NCI-H460 (cell line): ENCODE data around the gene NAA15. TPM values are rescaled to one million over a fixed set of nuclear protein-coding genes. Genes with fewer than 3 reads are reported as not detected.
A peak's percentile ranks its signal among the peaks of the same experiment; 100 is the strongest.
"Not testable (repeated sequence)": the region's sequence is repeated elsewhere in the genome, so short reads cannot be mapped to it uniquely, and the experiment has no call there.

Experiments used
- DNase-seq: peaks from one replicate; pipeline ENCODE4 v3.0.0-alpha.2; 2016; ENCODE audit warnings: low read depth; ENCODE audit errors: extremely low read depth
- total RNA-seq: library from RNA; depleted of rRNA; stranded (reverse); fragments of >200 nt; shearing (Covaris generic); gene quantifications from 2 replicates; pipeline ENCODE4 v1.2.3, GENCODE V29; 2014

NAA15 gene
- total RNA-seq, 1 experiment from 2014 or later, result 45.8 TPM

GRCh38 chr4:139333046-139333445, 31.7 kb downstream of the NAA15 start:
- DNase-seq, result no peak

- DNase-seq, result no peak
Observed at GRCh38 chr4:139337612-139338011, 36.3 kb downstream of the NAA15 start.

- DNase-seq, result no peak
Observed at GRCh38 chr4:139361301-139361700, 60.0 kb downstream of the NAA15 start.

GRCh38 chr4:139367421-139368090, 66.3 kb downstream of the NAA15 start:
- DNase-seq, result no peak

GRCh38 chr4:139368998-139369397, 67.7 kb downstream of the NAA15 start:
- DNase-seq, result no peak

GRCh38 chr4:139374251-139374650, 72.9 kb downstream of the NAA15 start:
- DNase-seq, result no peak

- no peak for DNase-seq
Observed at GRCh38 chr4:139386421-139386820, 85.1 kb downstream of the NAA15 start.

- DNase-seq, result no peak
Observed at GRCh38 chr4:139389102-139389501, 87.8 kb downstream of the NAA15 start.

GRCh38 chr4:139389991-139390390, 88.7 kb downstream of the NAA15 start:
- no peak for DNase-seq

- DNase-seq, result no peak
Observed at GRCh38 chr4:139391731-139392130, 90.4 kb downstream of the NAA15 start.

- no peak for DNase-seq
Observed at GRCh38 chr4:139392797-139393196, 91.5 kb downstream of the NAA15 start.

GRCh38 chr4:139401368-139401767, 100.1 kb downstream of the NAA15 start:
- no peak for DNase-seq

GRCh38 chr4:139402436-139402835, 101.1 kb downstream of the NAA15 start:
- no peak for DNase-seq

GRCh38 chr4:139403462-139403861, 102.2 kb downstream of the NAA15 start:
- no peak for DNase-seq

- no peak for DNase-seq
Observed at GRCh38 chr4:139410312-139410711, 109.0 kb downstream of the NAA15 start.

- DNase-seq, result not testable (repeated sequence)
Observed at GRCh38 chr4:139414671-139415210, 113.4 kb downstream of the NAA15 start.

GRCh38 chr4:139416073-139416673, 114.9 kb downstream of the NAA15 start:
- peak; percentile 15 for DNase-seq

- no peak for DNase-seq
Observed at GRCh38 chr4:139419388-139419914, 118.1 kb downstream of the NAA15 start.

GRCh38 chr4:139420652-139421051, 119.3 kb downstream of the NAA15 start:
- no peak for DNase-seq

- no peak for DNase-seq
Observed at GRCh38 chr4:139436122-139436521, 134.8 kb downstream of the NAA15 start.

- DNase-seq, result no peak
Observed at GRCh38 chr4:139438141-139438540, 136.8 kb downstream of the NAA15 start.

- no peak for DNase-seq
Observed at GRCh38 chr4:139441029-139441428, 139.7 kb downstream of the NAA15 start.
